Panc1 (cell line): ENCODE measurements around the gene UBXN11. TPM values are rescaled to one million over a fixed set of nuclear protein-coding genes. Genes with fewer than 3 reads are reported as not detected.

Experiments used
- ATAC-seq: fragments of 200-7000 bp; cut with Tn5 transposase; 2 replicates; pipeline ENCODE4 v1.9.1; 2020; ENCODE audit warnings: mild to moderate bottlenecking, moderate library complexity
- BruUV-seq: library from RNA; stranded (reverse); fragments of 400-500 nt; replicated peaks from 2 replicates; lab custom pipeline; 2021; lab: Mats Ljungman, UMichigan
- CTCF ChIA-PET: fragments of 300-600 bp; sonication (Branson Sonifier 250); formaldehyde crosslinking; loops from one replicate; lab custom pipeline; 2022; ENCODE audit warnings: antibody characterized with exemption; lab: Charles Lee
- POLR2A ChIA-PET: fragments of 300-600 bp; sonication (Branson Sonifier 250); formaldehyde crosslinking; loops from one replicate; lab custom pipeline; 2022; ENCODE audit warnings: antibody characterized with exemption; lab: Charles Lee
- DNase-seq: peaks from one replicate; pipeline ENCODE4 v3.0.0-alpha.2; 2010; ENCODE audit warnings: low read depth, low spot score
- H3K27ac ChIP-seq: 2 replicates; pipeline ENCODE4 v1.5.1; 2011; ENCODE audit warnings: mild to moderate bottlenecking, low read length, inconsistent platforms
- H3K27me3 ChIP-seq: fragments of 200-500 bp; sonication (Bioruptor generic); 2 replicates; pipeline ENCODE4 v1.6.0; 2014; ENCODE audit warnings: low read length, inconsistent platforms; ENCODE audit not compliant: control insufficient read depth, insufficient read depth
- H3K36me3 ChIP-seq: fragments of 200-500 bp; sonication (Bioruptor generic); 2 replicates; pipeline ENCODE4 v1.5.1; 2014; ENCODE audit warnings: inconsistent platforms, mild to moderate bottlenecking, low read length, moderate library complexity; ENCODE audit not compliant: control insufficient read depth, insufficient read depth
- H3K4me1 ChIP-seq: 2 replicates; pipeline ENCODE4 v1.5.1; 2011; ENCODE audit warnings: inconsistent platforms, mild to moderate bottlenecking, low read length, moderate library complexity; ENCODE audit not compliant: control insufficient read depth, insufficient read depth
- H3K4me3 ChIP-seq, 2 experiments: 2 replicates each; pipeline ENCODE4 v1.5.1; 2011 to 2012; ENCODE audit warnings: low read depth in 2 of 2, low read length in 2 of 2, mild to moderate bottlenecking in 2 of 2, inconsistent platforms in 1 of 2, moderate library complexity in 1 of 2
- H3K9me3 ChIP-seq: fragments of 200-500 bp; sonication (Bioruptor generic); 2 replicates; pipeline ENCODE4 v1.5.1; 2014; ENCODE audit warnings: low read depth, mild to moderate bottlenecking, inconsistent platforms, low read length, moderate library complexity; ENCODE audit not compliant: control insufficient read depth, insufficient read depth
- CTCF ChIP-seq: fragments of 450-650 bp; IDR thresholded peaks from 2 replicates; pipeline ENCODE4 v1.5.1; 2017; ENCODE audit warnings: mild to moderate bottlenecking
- POLR2AphosphoS5 ChIP-seq: IDR thresholded peaks from 2 replicates; pipeline ENCODE4 v1.6.1; 2012; ENCODE audit warnings: mild to moderate bottlenecking, low read depth, low read length, moderate library complexity
- REST ChIP-seq, 2 experiments: IDR thresholded peaks; 2 replicates each; pipeline ENCODE4 v1.6.1; 2011 to 2012; ENCODE audit warnings: low read depth in 2 of 2, control low read depth in 1 of 2, low read length in 1 of 2, mild to moderate bottlenecking in 1 of 2, moderate library complexity in 1 of 2; ENCODE audit not compliant: insufficient read depth in 1 of 2
- SIN3A ChIP-seq: IDR thresholded peaks from 2 replicates; pipeline ENCODE4 v1.6.1; 2012; ENCODE audit warnings: low read depth, mild to moderate bottlenecking, low read length, moderate library complexity, borderline replicate concordance; ENCODE audit not compliant: insufficient read depth
- TCF7L2 ChIP-seq: IDR thresholded peaks from 2 replicates; pipeline ENCODE4 v1.6.1; 2011; ENCODE audit warnings: mild to moderate bottlenecking, low read depth, low read length, inconsistent platforms
- in situ Hi-C: cut with HindIII; loops from 2 replicates; pipeline ENCODE4 v1.10.0; 2016; ENCODE audit warnings: low sequenced_read_pairs, low pct_unique_long_range_greater_than_20kb
- intact Hi-C: fragments of 100-400 bp; cut with micrococcal nuclease; formaldehyde crosslinking; loops from one replicate; pipeline ENCODE4 v1.10.0; 2022; ENCODE audit not compliant: unreplicated experiment
- total RNA-seq: library from RNA; stranded (reverse); gene quantifications from one replicate; pipeline ENCODE4 v1.2.1, GENCODE V29; 2021; ENCODE audit not compliant: unreplicated experiment

UBXN11 gene
- total RNA-seq, 1 experiment from 2014 or later: 23.7 TPM

- Histone ChIP-seq H3K4me1 (no peaks in the 10 kb centered on the region), H3K9me3 (no peaks in the 10 kb centered on the region), H3K27me3 (no peaks in the 10 kb centered on the region), H3K4me3 (no peak within 1 kb of the TSS), H3K36me3 (no peaks in the 10 kb centered on the region), H3K27ac (no peak within 1 kb of the TSS)
- BruUV-seq: no TSS peak
- ChIA-PET CTCF (interaction anchor here (0.6 kb wide), 1 partner anchor 43 kb away, joined by 5 read pairs; no protein-coding TSS in a partner anchor), POLR2A (no interaction called here)
- intact Hi-C loops: no loop called here
- ATAC-seq: no peak
- in situ Hi-C loops: no loop called here
- no peak for DNase-seq
- TF ChIP-seq SIN3A (no peak), CTCF (no peak), TCF7L2 (no peak), REST (IDR thresholded peaks at IDR 0.05; ENCODE audit: insufficient read depth in 1 of 2, low read depth in 2 of 2, low read length in 1 of 2) (no peak), POLR2AphosphoS5 (no peak)
Measured at GRCh38 chr1:26317612-26318337, 11.3 kb upstream of the UBXN11 start, which contains the start of gene CD52. CD52 (plus strand) TSS chr1:26317958; CDS start chr1:26318018, 60 bp downstream.

- TF ChIP-seq REST (IDR thresholded peaks at IDR 0.05; ENCODE audit: insufficient read depth in 1 of 2, low read depth in 2 of 2, low read length in 1 of 2) (no peak), CTCF (no peak), POLR2AphosphoS5 (no peak), TCF7L2 (no peak), SIN3A (no peak)
- POLR2A ChIA-PET: no interaction called here
- in situ Hi-C loops (no loop called here), intact Hi-C loops (no loop called here)
- Histone ChIP-seq H3K36me3 (no peaks in the 10 kb centered on the region), H3K4me1 (no peaks in the 10 kb centered on the region), H3K4me3 (no peak overlapping the region), H3K9me3 (no peaks in the 10 kb centered on the region), H3K27me3 (no peaks in the 10 kb centered on the region), H3K27ac (no peak overlapping the region)
- DNase-seq (no peak), ATAC-seq (no peak)
- BruUV-seq: no TSS peak
- CTCF ChIA-PET: no interaction called here
Measured at GRCh38 chr1:26317146-26317545, 10.7 kb upstream of the UBXN11 start.
